Measurements from ENCODE around the gene CCDC77.

Gene CCDC77

GRCh38 chr12:401235-402028 lies at the start of gene CCDC77:
TSS of gene CCDC77 (plus strand) at chr12:401644. CDS start at chr12:409384, 7,740 bp downstream.
- Histone ChIP-seq H3K27ac (ENCODE audit: low read depth, low read length, poor library complexity, severe bottlenecking) (peak within 1 kb of the TSS; percentile 23), H3K4me3 (ENCODE audit: low read depth, low read length, poor library complexity, severe bottlenecking) (peak within 1 kb of the TSS; percentile 92), H3K4me2 (ENCODE audit: low read length) (peak within 1 kb of the TSS; percentile 89), H3K36me3 (ENCODE audit: insufficient read depth, low read length) (0 out of 2 replicates have a peak, but pooled peaks cover 6% of the 10 kb centered on the region), H4K20me1 (ENCODE audit: insufficient read depth, low read length) (no peaks in the 10 kb centered on the region), H3K4me1 (ENCODE audit: insufficient read depth, low read length, severe bottlenecking) (peaks cover 17% of the 10 kb centered on the region), H3K9me3 (ENCODE audit: low read length) (no peaks in the 10 kb centered on the region), H3K79me2 (ENCODE audit: insufficient read depth, low read length) (peaks cover 8% of the 10 kb centered on the region; the same call in 1 of the 2 replicates), H3F3A (ENCODE audit: insufficient read depth, low read length) (no peaks in the 10 kb centered on the region), H3K9ac (ENCODE audit: low read length) (peak within 1 kb of the TSS; percentile 88), H2AFZ (ENCODE audit: low read length) (peak within 1 kb of the TSS; percentile 66), H3K9me2 (ENCODE audit: low read depth, low read length) (no peaks in the 10 kb centered on the region), H3K27me3 (ENCODE audit: insufficient read depth, low read length) (no peaks in the 10 kb centered on the region)
- no peak for TF ChIP-seq CTCF (IDR thresholded peaks at IDR 0.05; ENCODE audit: low read length)
- TF ChIP-seq EZH2 (IDR thresholded peaks at IDR 0.05; ENCODE audit: borderline replicate concordance, low read length): no peak

GRCh38 chr12:356276-356988 lies 45.0 kb upstream of the CCDC77 start:
- Histone ChIP-seq H3K4me2 (ENCODE audit: low read length) (no peak overlapping the region), H3K4me1 (ENCODE audit: insufficient read depth, low read length, severe bottlenecking) (no peaks in the 10 kb centered on the region), H3K79me2 (ENCODE audit: insufficient read depth, low read length) (no peaks in the 10 kb centered on the region), H3K9me3 (ENCODE audit: low read length) (0 out of 2 replicates have a peak, but pooled peaks cover 2% of the 10 kb centered on the region), H3K9me2 (ENCODE audit: low read depth, low read length) (no peaks in the 10 kb centered on the region), H3K27ac (ENCODE audit: low read depth, low read length, poor library complexity, severe bottlenecking) (no peak overlapping the region), H3K36me3 (ENCODE audit: insufficient read depth, low read length) (peaks cover 94% of the 10 kb centered on the region), H4K20me1 (ENCODE audit: insufficient read depth, low read length) (no peaks in the 10 kb centered on the region), H3K4me3 (ENCODE audit: low read depth, low read length, poor library complexity, severe bottlenecking) (no peak overlapping the region), H3K27me3 (ENCODE audit: insufficient read depth, low read length) (no peaks in the 10 kb centered on the region), H3F3A (ENCODE audit: insufficient read depth, low read length) (no peaks in the 10 kb centered on the region), H3K9ac (ENCODE audit: low read length) (no peak overlapping the region), H2AFZ (ENCODE audit: low read length) (no peak overlapping the region)
- no peak for TF ChIP-seq EZH2 (IDR thresholded peaks at IDR 0.05; ENCODE audit: borderline replicate concordance, low read length)
- TF ChIP-seq CTCF (IDR thresholded peaks at IDR 0.05; ENCODE audit: low read length): no peak

GRCh38 chr12:359091-359490 lies 42.4 kb upstream of the CCDC77 start:
- peaks cover 95% of the 10 kb centered on the region for H3K36me3 ChIP-seq (ENCODE audit: insufficient read depth, low read length)
- no peak overlapping the region for H3K4me2 ChIP-seq (ENCODE audit: low read length)
- H3K27me3 ChIP-seq (ENCODE audit: insufficient read depth, low read length): no peaks in the 10 kb centered on the region
- no peaks in the 10 kb centered on the region for H3K79me2 ChIP-seq (ENCODE audit: insufficient read depth, low read length)
- H4K20me1 ChIP-seq (ENCODE audit: insufficient read depth, low read length): no peaks in the 10 kb centered on the region
- H3K4me3 ChIP-seq (ENCODE audit: low read depth, low read length, poor library complexity, severe bottlenecking): no peak overlapping the region
- no peaks in the 10 kb centered on the region for H3K9me2 ChIP-seq (ENCODE audit: low read depth, low read length)
- H2AFZ ChIP-seq (ENCODE audit: low read length): no peak overlapping the region
- no peak overlapping the region for H3K27ac ChIP-seq (ENCODE audit: low read depth, low read length, poor library complexity, severe bottlenecking)
- H3F3A ChIP-seq (ENCODE audit: insufficient read depth, low read length): no peaks in the 10 kb centered on the region
- 0 out of 2 replicates have a peak, but pooled peaks cover 2% of the 10 kb centered on the region for H3K9me3 ChIP-seq (ENCODE audit: low read length)
- H3K4me1 ChIP-seq (ENCODE audit: insufficient read depth, low read length, severe bottlenecking): no peaks in the 10 kb centered on the region
- no peak for TF ChIP-seq CTCF (IDR thresholded peaks at IDR 0.05; ENCODE audit: low read length)
- no peak for TF ChIP-seq EZH2 (IDR thresholded peaks at IDR 0.05; ENCODE audit: borderline replicate concordance, low read length)
- no peak overlapping the region for H3K9ac ChIP-seq (ENCODE audit: low read length)

Measured in OCI-LY1 (cell line).